Jurkat, Clone E6-1 (cell line): ENCODE measurements around the gene RANGAP1.

Source experiments
- DNase-seq: peaks from one replicate; pipeline ENCODE4 v3.0.0-alpha.2; 2011; ENCODE audit warnings: low read depth, low spot score
- H3K4me3 ChIP-seq: 2 replicates; pipeline ENCODE4 v1.5.1; 2011; ENCODE audit warnings: mild to moderate bottlenecking, low read length, control low read depth, moderate library complexity

Gene RANGAP1

DNA sequence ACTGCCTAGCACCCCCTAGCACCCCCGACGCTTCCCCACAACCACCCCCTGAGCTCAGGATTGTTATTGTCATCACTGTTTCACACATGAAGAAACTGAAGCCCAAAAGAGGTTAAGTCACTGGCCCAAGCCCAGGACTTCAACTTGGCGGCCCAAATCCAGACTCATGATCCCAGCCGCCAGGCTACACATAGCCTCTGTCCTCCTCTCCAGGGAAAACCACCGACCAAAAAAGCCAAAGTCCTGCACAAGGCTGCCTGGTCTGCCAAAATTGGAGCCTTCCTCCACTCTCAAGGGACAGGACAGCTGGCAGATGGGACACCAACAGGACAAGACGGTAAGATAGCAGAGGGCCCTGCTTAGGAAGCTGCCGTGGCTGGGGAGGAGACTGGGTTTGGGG, 70.1 kb downstream of the RANGAP1 start:
- no peak for DNase-seq
- H3K4me3 ChIP-seq = no peak overlapping the region

DNA sequence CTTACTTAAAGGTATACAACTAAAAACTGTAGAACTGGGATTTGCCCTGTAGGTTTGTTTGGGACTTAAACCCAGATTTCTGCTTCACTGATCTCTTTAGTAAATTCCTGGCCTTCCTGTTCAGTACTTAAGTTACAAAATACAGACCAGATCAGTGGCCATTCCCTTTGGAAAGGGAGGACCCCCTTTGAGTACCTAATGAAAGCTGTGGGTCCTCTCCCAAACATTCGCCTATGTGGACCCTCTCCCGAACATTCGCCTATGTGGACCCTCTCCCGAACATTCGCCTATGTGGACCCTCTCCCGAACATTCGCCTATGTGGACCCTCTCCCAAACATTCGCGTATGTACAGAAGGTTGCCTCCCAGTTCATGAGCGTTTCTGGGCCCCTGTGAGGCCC, 70.6 kb downstream of the RANGAP1 start:
- no peak overlapping the region for H3K4me3 ChIP-seq
- DNase-seq = no peak

DNA sequence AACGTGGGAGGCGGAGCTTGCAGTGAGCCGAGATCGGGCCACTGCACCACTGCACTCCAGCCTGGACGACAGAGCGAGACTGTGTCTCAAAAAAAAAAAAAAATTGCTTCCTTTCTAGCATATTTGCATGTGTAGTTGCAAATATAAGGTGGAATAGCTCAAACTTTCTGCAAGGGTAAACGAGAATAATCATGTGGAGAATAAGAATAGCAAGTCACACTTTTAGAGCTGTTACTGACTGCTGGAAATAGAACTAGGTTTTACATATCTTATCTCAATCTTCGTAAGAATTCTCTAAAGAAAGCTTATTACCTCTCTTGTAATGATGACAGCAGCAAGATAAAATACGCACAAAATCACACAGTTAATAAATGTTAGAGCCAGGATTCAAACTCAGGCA, 79.3 kb downstream of the RANGAP1 start:
- DNase-seq = no peak
- no peak overlapping the region for H3K4me3 ChIP-seq

DNA sequence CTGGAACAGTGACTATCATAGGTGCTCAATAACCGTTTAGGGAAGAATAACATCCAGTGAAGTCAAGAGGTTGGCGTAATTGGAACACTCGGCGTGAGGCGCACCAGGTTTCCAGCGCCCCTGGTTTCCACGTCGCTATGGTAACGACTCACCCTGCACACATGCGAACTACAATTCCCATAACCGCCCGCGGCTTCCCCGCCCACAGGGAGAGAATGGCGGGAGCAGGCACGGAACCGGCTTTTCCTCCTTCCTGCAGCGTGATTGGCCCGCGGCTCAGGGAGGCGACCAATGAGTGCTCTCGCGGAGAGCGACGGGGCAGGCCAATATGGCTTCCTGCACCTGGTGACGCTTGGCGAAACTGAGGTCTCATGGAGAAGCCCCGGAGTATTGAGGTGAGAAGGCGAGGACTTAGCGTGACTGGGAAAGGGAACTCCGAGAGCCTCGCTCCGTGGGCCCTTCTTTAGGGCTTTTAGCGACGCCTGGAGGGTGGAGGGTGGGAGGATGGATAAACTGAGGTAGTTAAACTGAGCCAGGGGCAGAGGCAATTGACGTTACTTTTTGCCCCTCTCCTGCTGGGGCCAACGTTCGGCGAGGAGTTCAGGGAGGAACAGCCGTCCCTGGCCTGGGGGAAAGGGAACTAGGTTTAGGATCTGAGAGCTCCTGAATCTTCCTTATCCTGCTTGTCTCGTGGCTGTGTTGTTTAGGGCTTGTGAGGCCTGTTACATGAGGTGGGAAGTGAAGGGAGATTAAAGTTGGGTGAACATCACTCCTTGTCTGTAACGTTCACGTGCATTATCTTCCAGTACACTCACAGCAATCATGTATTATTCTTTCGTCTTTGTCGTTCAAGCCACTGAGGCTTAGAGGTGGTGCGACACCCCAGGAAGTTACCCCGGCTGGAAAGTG, 80.7 kb downstream of the RANGAP1 start, which contains the start of gene L3MBTL2:
Gene L3MBTL2, plus strand, starts transcription at position 321 of the 909 bp plus-strand sequence. Its CDS starts 51 bp downstream, at position 372.
- DNase-seq = peak; percentile 96
- H3K4me3 ChIP-seq = peak within 1 kb of the TSS; percentile 96

DNA sequence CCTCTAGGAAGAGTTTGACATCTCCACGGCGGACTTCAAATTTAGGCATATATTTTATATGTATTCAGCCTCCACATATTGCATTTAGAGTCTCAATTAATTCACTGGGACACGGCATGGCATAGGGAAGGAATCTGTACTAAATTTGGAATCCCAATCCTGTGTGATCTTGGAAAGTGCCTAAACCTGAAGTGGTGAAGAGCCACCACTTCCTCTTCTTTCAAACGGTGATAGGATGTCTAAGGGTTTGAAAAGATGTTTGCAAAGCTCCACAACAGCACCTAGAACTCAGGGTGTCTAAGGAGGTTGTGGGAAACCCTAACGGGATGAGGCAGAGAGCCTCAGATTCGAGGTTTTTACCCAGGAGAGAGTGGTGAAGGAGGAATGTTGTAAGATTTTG, 81.9 kb downstream of the RANGAP1 start:
- no peak overlapping the region for H3K4me3 ChIP-seq
- no peak for DNase-seq

DNA sequence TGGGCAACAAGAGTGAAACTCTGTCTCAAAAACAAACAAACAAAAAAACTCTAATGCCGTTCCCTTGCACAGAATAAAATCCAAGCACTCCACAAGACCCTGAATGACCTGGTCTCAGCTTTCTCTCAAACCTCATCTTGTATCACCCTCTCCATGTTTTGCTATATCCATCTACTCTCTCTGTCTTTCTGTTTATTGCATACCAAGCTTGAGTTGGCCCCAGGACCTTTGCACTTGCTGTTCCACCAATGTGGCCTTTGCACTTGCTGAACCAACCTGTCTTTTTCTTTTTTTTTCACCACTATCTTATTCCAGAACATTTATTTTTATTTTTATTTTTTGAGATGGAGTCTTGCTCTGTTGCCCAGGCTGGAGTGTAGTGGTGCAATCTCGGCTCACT, 82.9 kb downstream of the RANGAP1 start:
- DNase-seq = no peak
- no peak overlapping the region for H3K4me3 ChIP-seq

DNA sequence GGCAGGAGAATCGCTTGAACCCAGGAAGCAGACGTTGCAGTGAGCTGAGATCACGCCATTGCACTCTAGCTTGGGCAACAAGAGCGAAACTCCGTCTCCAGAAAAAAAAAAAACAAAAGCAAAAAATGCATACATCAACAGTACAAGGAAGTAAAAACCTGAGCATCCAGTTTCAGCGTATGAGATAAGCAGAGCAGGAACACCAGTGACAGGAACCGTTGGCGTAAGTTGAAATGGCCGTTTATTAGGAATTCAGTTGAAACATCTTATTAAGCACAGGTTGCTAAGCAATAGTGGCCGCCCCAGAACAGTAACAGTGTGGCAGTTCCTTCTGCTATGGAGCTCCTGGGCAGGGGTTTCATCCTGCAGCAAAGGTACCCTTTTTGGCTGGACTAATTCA, 84.8 kb downstream of the RANGAP1 start:
- DNase-seq = no peak
- H3K4me3 ChIP-seq = no peak overlapping the region

DNA sequence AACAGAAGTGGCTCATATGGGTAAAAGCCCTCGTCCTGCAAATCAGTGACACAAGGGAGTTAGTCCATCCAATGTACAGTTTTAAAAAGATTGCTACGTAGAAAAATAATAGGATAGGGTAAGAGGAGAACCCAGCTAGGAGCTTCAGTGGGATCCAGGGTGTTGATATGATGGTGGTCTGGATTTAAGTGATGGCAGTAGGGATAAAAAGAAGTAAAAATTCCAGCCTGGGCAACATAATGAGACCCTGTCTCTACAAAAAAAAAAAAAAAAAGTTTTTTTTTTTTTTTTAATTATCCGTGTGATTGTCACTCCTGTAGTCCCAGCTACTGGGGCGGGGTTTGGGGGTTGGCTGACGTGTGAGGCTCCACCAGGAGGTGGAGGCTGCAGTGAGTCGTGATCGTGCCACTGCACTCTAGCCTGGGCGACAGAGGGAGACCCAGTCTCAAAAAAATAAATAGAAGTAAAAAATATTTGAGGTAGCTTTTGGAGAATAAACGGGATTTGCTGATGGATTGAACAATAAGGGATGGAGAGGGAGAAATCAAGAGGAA, 87.9 kb downstream of the RANGAP1 start:
- H3K4me3 ChIP-seq = peak overlapping the region; percentile 75
- DNase-seq = peak; percentile 41

DNA sequence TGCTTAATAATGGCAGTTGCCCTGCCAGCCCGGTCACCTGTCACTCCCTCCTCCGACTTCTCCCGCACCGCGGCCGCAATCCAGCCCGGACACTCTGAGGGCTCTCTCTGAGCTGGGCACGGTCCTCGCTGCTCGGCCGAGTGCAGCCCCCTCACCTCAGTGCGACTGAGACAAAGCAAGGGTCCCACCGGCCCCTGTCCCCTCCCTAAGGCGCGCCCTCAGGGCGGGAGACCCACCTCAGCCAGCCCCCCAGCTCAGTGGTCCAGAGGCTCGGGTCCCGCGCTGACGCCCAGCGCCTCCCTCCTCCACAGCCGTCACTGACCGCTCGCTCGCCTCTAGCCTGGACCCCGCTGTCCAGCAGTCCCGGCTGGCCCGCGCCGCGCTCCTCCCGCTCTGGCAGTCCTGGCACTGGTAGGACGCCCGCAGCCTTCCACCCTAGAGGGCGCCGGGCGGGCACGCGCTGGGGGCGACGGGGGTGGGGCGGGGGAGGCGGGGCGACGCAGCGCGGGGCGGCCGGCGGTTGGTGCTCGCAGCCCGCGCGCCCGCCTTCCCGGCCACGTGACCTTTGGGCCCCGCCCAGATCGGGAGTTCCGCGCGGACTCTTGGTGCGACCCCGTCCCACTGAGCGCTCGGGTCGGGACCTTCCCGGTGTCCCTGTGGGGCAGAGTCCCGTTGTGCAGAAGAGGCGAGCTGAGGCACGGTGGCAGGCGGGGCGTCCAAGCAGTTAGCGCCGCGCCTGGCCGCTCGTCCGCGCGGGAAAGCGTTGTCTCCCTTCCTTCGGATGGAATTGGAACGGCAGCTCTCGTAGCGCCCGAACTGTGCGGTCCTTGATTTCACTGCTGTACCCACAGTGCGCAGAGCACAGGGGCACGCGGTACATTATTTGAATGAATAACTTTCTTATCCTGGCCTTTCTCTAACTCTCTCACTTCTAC, 88.7 kb downstream of the RANGAP1 start:
- DNase-seq = peak; percentile 42
- H3K4me3 ChIP-seq = peak overlapping the region; percentile 75
